ENCODE results near the gene CFAP43. TPM values are rescaled to one million over a fixed set of nuclear protein-coding genes. Genes with fewer than 3 reads are reported as not detected.
A peak's percentile ranks its signal among the peaks of the same experiment; 100 is the strongest.

CFAP43 gene
- total and polyA plus RNA-seq, 10 of the 15 experiments (the other 5 are each of a cell fraction or from before 2014, with no cell fraction given): 0.06 to 0.14 (median 0.10) TPM; not detected in 5

- 0 out of 2 replicates have a peak, but pooled peaks have one; percentile 17 for TF ChIP-seq BCLAF1 (IDR thresholded peaks at IDR 0.05)
- TF ChIP-seq HDAC6 (IDR thresholded peaks at IDR 0.05; ENCODE audit: unreplicated experiment): no peak
- 0 out of 2 replicates have a peak, but pooled peaks have one; percentile 6 for TF ChIP-seq RB1 (IDR thresholded peaks at IDR 0.05; ENCODE audit: borderline replicate concordance)
- TF ChIP-seq HCFC1 (IDR thresholded peaks at IDR 0.05; ENCODE audit: low read length): 0 out of 2 replicates have a peak, but pooled peaks have one; percentile 2
- no peak for TF ChIP-seq ZNF217 (IDR thresholded peaks at IDR 0.05)
- no peak for TF ChIP-seq JUNB (IDR thresholded peaks at IDR 0.05)
- TF ChIP-seq RELB (IDR thresholded peaks at IDR 0.05; ENCODE audit: low read depth): peak; percentile 23
- no peak for TF ChIP-seq GATAD2B (conservative IDR thresholded peaks at IDR 0.05; ENCODE audit: low read depth)
- TF ChIP-seq SREBF2 (IDR thresholded peaks at IDR 0.05; ENCODE audit: low read length): no peak
- peak; percentile 93 for TF ChIP-seq KLF5 (IDR thresholded peaks at IDR 0.05; ENCODE audit: partially characterized antibody)
- no peak for TF ChIP-seq TCF3 (IDR thresholded peaks at IDR 0.05; ENCODE audit: borderline replicate concordance, insufficient read depth, low read depth, low read length)
- no peak for TF ChIP-seq ZNF622 (IDR thresholded peaks at IDR 0.05)
- 0 out of 2 replicates have a peak, but pooled peaks have one; percentile 6 for TF ChIP-seq GABPA (IDR thresholded peaks at IDR 0.05; ENCODE audit: low read depth)
- TF ChIP-seq PBX3 (IDR thresholded peaks at IDR 0.05; ENCODE audit: insufficient replicate concordance, low read depth, low read length): no peak
- TF ChIP-seq CHD1 (IDR thresholded peaks at IDR 0.05; ENCODE audit: low read depth, low read length): peak; percentile 80; the same call in 1 of the 2 replicates
- 0 out of 2 replicates have a peak, but pooled peaks have one; percentile 3 for TF ChIP-seq ESRRA (IDR thresholded peaks at IDR 0.05; ENCODE audit: low read length)
- no peak for TF ChIP-seq MTA2 (IDR thresholded peaks at IDR 0.05; ENCODE audit: low read depth)
- TF ChIP-seq PAX8 (IDR thresholded peaks at IDR 0.05): no peak
- no peak for TF ChIP-seq CEBPB (IDR thresholded peaks at IDR 0.05; ENCODE audit: borderline replicate concordance in 1 of 2, low read depth in 2 of 2, low read length in 2 of 2)
- no peak for TF ChIP-seq SKIL (IDR thresholded peaks at IDR 0.05; ENCODE audit: low read depth, poor library complexity, severe bottlenecking)
- 0 out of 2 replicates have a peak, but pooled peaks have one; percentile 2 for TF ChIP-seq TBL1XR1 (IDR thresholded peaks at IDR 0.05; ENCODE audit: low read depth, low read length)
- no peak for TF ChIP-seq NFIC (IDR thresholded peaks at IDR 0.05; ENCODE audit: low read depth, low read length)
Observed at GRCh38 chr10:104122225-104123107, 109.7 kb downstream of the CFAP43 start (continued).

Measured in GM12878 (cell line).